ENCODE results near the gene FRG2C. TPM values are rescaled to one million over a fixed set of nuclear protein-coding genes. Genes with fewer than 3 reads are reported as not detected.
"Not testable (repeated sequence)": the region's sequence is repeated elsewhere in the genome, so short reads cannot be mapped to it uniquely, and the experiment has no call there.

The FRG2C gene
- total RNA-seq, 1 donor from 2014 or later: not detected

DNA sequence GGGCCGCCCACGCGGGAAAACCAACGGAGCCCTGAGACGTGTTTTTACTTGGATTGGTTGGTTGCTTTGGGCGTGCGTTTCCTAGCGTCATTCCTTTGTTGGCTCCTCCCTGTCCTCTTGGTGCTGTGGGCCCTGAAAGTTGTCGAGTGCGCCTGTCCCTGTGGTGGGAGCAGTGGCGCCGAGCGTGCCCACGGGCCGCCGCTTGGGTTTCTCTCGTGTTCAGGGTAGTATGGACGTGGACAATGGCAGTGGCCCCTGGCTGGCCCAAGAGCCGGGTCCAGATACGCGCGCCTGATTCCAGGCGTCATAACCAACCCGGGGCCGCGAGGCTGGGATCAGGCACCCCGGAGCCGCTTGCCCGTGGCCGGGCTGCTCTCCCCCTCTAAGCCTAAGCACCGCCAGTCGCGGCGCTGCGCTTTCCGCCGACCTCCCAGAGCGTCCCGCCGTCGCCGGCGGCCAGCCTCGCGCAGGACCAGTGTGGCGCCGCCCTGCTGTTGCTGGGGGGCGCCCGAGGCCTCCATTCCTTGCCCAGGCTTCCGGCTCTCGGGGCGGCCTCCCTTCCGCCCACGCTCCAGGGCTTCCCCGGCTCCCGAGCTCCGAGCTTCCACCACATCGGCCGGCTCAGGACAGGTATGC is 8.1 kb downstream of the FRG2C start:
- peak overlapping the region; percentile 75 for H3K4me3 Mint-ChIP-seq (ENCODE audit: unreplicated experiment)
- H3K27me3 Mint-ChIP-seq (ENCODE audit: low read depth): peaks cover 24% of the 10 kb centered on the region
- peaks cover 11% of the 10 kb centered on the region for H3K36me3 Mint-ChIP-seq (ENCODE audit: low read depth)
- TF ChIP-seq, protein P1, sequence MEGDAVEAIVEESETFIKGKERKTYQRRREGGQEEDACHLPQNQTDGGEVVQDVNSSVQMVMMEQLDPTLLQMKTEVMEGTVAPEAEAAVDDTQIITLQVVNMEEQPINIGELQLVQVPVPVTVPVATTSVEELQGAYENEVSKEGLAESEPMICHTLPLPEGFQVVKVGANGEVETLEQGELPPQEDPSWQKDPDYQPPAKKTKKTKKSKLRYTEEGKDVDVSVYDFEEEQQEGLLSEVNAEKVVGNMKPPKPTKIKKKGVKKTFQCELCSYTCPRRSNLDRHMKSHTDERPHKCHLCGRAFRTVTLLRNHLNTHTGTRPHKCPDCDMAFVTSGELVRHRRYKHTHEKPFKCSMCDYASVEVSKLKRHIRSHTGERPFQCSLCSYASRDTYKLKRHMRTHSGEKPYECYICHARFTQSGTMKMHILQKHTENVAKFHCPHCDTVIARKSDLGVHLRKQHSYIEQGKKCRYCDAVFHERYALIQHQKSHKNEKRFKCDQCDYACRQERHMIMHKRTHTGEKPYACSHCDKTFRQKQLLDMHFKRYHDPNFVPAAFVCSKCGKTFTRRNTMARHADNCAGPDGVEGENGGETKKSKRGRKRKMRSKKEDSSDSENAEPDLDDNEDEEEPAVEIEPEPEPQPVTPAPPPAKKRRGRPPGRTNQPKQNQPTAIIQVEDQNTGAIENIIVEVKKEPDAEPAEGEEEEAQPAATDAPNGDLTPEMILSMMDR (IDR thresholded peaks at IDR 0.05): peak; percentile 72
- peaks cover 30% of the 10 kb centered on the region for H3K4me1 Mint-ChIP-seq (ENCODE audit: low read depth)
- H3K9me3 Mint-ChIP-seq (ENCODE audit: low read depth): peaks cover 29% of the 10 kb centered on the region
- H3K27ac Mint-ChIP-seq (ENCODE audit: unreplicated experiment): peak overlapping the region; percentile 93
- DNase-seq (ENCODE audit: low spot score): peak; percentile 95

DNA sequence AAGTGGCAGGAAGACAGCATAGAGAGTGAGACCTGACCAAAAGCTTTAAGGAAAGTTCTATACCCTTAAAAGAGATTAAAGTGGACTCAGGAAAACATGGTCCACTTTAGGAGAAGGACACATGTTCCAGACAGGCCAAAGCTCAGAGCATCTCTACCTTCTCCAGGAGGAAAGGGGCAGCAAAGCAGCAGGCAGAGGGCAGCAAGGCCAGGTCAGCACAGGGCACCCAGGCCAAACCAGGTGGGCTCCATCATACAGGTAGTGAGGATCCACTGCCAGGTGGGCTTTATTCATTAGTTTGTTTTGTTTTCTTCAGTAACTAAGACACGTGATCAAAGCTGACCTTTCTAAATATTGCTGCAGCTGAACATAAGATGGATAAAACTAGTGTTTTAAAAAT is 19.8 kb downstream of the FRG2C start:
- not testable (repeated sequence) for H3K4me3 Mint-ChIP-seq (ENCODE audit: unreplicated experiment); H3K27ac Mint-ChIP-seq (ENCODE audit: unreplicated experiment)

DNA sequence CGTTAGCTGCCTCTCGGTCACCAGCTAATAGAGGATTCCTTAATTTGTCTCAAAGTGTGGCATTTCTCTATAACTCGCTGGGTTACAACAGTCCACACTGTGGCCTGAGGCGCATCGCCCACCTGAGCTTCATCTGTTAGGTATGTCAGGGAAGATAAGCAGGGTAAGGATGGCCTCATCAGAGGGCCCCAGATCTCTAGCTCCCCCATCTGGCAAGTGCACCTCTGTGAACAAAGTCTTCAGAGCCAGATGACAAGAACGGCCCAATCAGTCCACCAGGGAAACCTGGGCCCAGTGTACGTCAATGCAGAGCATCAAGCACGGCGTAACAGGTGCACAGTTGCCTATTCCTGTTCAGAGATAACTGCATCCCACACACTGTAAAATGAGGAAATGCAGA is 23.2 kb downstream of the FRG2C start:
- Mint-ChIP-seq H3K4me3 (ENCODE audit: unreplicated experiment) (no peak overlapping the region), H3K27ac (ENCODE audit: unreplicated experiment) (no peak overlapping the region), H3K27me3 (ENCODE audit: low read depth) (no peaks in the 10 kb centered on the region), H3K36me3 (ENCODE audit: low read depth) (peaks cover 1% of the 10 kb centered on the region), H3K4me1 (ENCODE audit: low read depth) (no peaks in the 10 kb centered on the region), H3K9me3 (ENCODE audit: low read depth) (peaks cover 31% of the 10 kb centered on the region)
- no peak for DNase-seq (ENCODE audit: low spot score)
- TF ChIP-seq, protein P1 (IDR thresholded peaks at IDR 0.05): no peak

More for the DNA sequence above, 19.8 kb downstream of the FRG2C start:
- H3K36me3 Mint-ChIP-seq (ENCODE audit: low read depth); H3K4me1 Mint-ChIP-seq (ENCODE audit: low read depth); H3K27me3 Mint-ChIP-seq (ENCODE audit: low read depth): not testable (repeated sequence)
- H3K9me3 Mint-ChIP-seq (ENCODE audit: low read depth): peaks cover 16% of the 10 kb centered on the region
- peak; percentile 79 for DNase-seq (ENCODE audit: low spot score)

DNA sequence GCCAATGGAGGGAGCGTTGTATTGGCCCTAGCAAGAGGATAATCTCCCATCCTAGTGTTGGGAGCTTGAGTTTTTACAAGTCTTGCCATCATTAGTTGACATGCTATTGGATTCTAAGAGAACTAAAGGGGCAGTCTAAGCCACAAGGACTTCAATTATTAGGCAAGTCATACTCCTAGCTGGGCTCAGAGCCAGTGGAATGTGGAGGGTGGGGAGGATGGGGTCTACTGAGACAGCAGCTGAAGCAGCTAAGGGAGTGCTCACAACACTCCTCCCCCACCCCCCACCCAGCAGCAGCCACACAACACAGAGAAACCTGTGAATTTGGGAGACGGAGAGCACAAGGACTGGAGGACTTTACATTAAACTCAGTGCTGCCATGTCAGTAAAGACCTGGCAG is 27.9 kb downstream of the FRG2C start:
- Mint-ChIP-seq H3K9me3 (ENCODE audit: low read depth) (peaks cover 35% of the 10 kb centered on the region), H3K27me3 (ENCODE audit: low read depth) (no peaks in the 10 kb centered on the region), H3K36me3 (ENCODE audit: low read depth) (peaks cover 1% of the 10 kb centered on the region), H3K4me3 (ENCODE audit: unreplicated experiment) (no peak overlapping the region), H3K4me1 (ENCODE audit: low read depth) (no peaks in the 10 kb centered on the region), H3K27ac (ENCODE audit: unreplicated experiment) (no peak overlapping the region)
- TF ChIP-seq, protein P1 (IDR thresholded peaks at IDR 0.05): no peak
- DNase-seq (ENCODE audit: low spot score): no peak

Small RNAs within 50 kb of the gene (microRNA-seq; reads per million reads assigned to microRNA genes)
- not detected for gene MIR1324 (ENCODE audit: borderline number of aligned reads)

Other genes with a start within 250 kb of the FRG2C start
- gene ZNF717, start 121.2 kb downstream of the FRG2C start, total RNA-seq: 4.1 to 9.0 TPM (median 4.7 TPM) in 3 replicates

Measured in chondrocyte (in vitro differentiated cells).